IMR-90 (cell line): ENCODE measurements around the gene KLHL33. TPM values are rescaled to one million over a fixed set of nuclear protein-coding genes. Genes with fewer than 3 reads are reported as not detected.

ENCODE experiments used
- ATAC-seq: fragments of 200-7000 bp; cut with Tn5 transposase; 2 replicates; pipeline ENCODE4 v1.9.1; 2020; ENCODE audit warnings: low read depth, mild to moderate bottlenecking, moderate library complexity
- BruUV-seq: library from RNA; stranded (reverse); fragments of 400-500 nt; replicated peaks from 2 replicates; lab custom pipeline; 2021; lab: Mats Ljungman, UMichigan
- CTCF ChIA-PET: fragments of 300-600 bp; formaldehyde crosslinking; extraction: SDS; loops from one replicate; lab custom pipeline; 2021; ENCODE audit warnings: antibody characterized with exemption; lab: Yijun Ruan, JAX
- POLR2A ChIA-PET: fragments of 300-600 bp; sonication (Branson Sonifier 250); formaldehyde crosslinking; loops from one replicate; lab custom pipeline; 2022; ENCODE audit warnings: antibody characterized with exemption; ENCODE audit not compliant: unreplicated experiment; lab: Charles Lee
- DNase-seq: peaks from one replicate; pipeline ENCODE4 v3.0.0; 2013
- H2AFZ ChIP-seq: replicated peaks from 2 replicates; pipeline ENCODE3; 2013; ENCODE audit warnings: low read length, mild to moderate bottlenecking; ENCODE audit not compliant: poor library complexity
- H2AK5ac ChIP-seq: 2 replicates; pipeline ENCODE4 v1.6.1; 2013; ENCODE audit warnings: low read depth, low read length, inconsistent platforms
- H2AK9ac ChIP-seq: replicated peaks from 2 replicates; pipeline ENCODE3; 2013; ENCODE audit warnings: mild to moderate bottlenecking, low read depth, low read length, moderate library complexity; ENCODE audit not compliant: poor library complexity
- H2BK120ac ChIP-seq: 2 replicates; pipeline ENCODE4 v1.6.1; 2013; ENCODE audit warnings: low read depth, low read length, inconsistent platforms
- H2BK15ac ChIP-seq: 3 replicates; pipeline ENCODE4 v1.6.1; 2013; ENCODE audit warnings: low read depth, low read length, inconsistent platforms
- H2BK20ac ChIP-seq: 2 replicates; pipeline ENCODE4 v1.6.1; 2013; ENCODE audit warnings: low read depth, mild to moderate bottlenecking, inconsistent platforms, low read length, moderate library complexity
- H2BK5ac ChIP-seq: 2 replicates; pipeline ENCODE4 v1.6.1; 2013; ENCODE audit warnings: mild to moderate bottlenecking, low read depth, low read length, inconsistent platforms; ENCODE audit not compliant: poor library complexity, severe bottlenecking
- H3K14ac ChIP-seq: replicated peaks from 2 replicates; pipeline ENCODE4 v1.6.1; 2013; ENCODE audit warnings: low read depth, low read length, inconsistent platforms
- H3K18ac ChIP-seq: 2 replicates; pipeline ENCODE4 v1.6.1; 2013; ENCODE audit warnings: low read depth, low read length, control low read depth
- H3K23ac ChIP-seq: 2 replicates; pipeline ENCODE4 v1.6.1; 2013; ENCODE audit warnings: low read depth, low read length, inconsistent platforms
- H3K27ac ChIP-seq: 2 replicates; pipeline ENCODE4 v1.5.1; 2013; ENCODE audit warnings: mild to moderate bottlenecking, control low read depth, low read length; ENCODE audit not compliant: insufficient read depth
- H3K27me3 ChIP-seq: 2 replicates; pipeline ENCODE4 v1.6.1; 2013; ENCODE audit warnings: low read length; ENCODE audit not compliant: control insufficient read depth, insufficient read depth
- H3K36me3 ChIP-seq: 2 replicates; pipeline ENCODE4 v1.6.1; 2013; ENCODE audit warnings: low read length, mixed read lengths; ENCODE audit not compliant: control insufficient read depth, insufficient read depth
- H3K4ac ChIP-seq: 2 replicates; pipeline ENCODE4 v1.6.1; 2013; ENCODE audit warnings: low read depth, low read length, inconsistent platforms
- H3K4me1 ChIP-seq: 2 replicates; pipeline ENCODE4 v1.6.1; 2013; ENCODE audit warnings: low read length, mixed read lengths; ENCODE audit not compliant: control insufficient read depth, insufficient read depth
- H3K4me2 ChIP-seq: 2 replicates; pipeline ENCODE4 v1.6.1; 2013; ENCODE audit warnings: low read depth, mild to moderate bottlenecking, control low read depth, low read length, moderate library complexity
- H3K4me3 ChIP-seq: 2 replicates; pipeline ENCODE4 v1.5.1; 2013; ENCODE audit warnings: low read depth, mild to moderate bottlenecking, control low read depth, low read length, moderate library complexity; ENCODE audit not compliant: insufficient read depth
- H3K56ac ChIP-seq: 2 replicates; pipeline ENCODE4 v1.6.1; 2013; ENCODE audit warnings: low read length, inconsistent platforms; ENCODE audit not compliant: insufficient read depth; ENCODE audit errors: extremely low read depth
- H3K79me1 ChIP-seq, 2 experiments: 2 replicates each; pipeline ENCODE4 v1.6.1; 2013; ENCODE audit warnings: low read length in 2 of 2, inconsistent platforms in 1 of 2, low read depth in 1 of 2
- H3K9ac ChIP-seq: 2 replicates; pipeline ENCODE4 v1.6.1; 2013; ENCODE audit warnings: low read depth, low read length, control low read depth
- H3K9me1 ChIP-seq: 2 replicates; pipeline ENCODE4 v1.6.1; 2013; ENCODE audit warnings: low read length, inconsistent platforms; ENCODE audit not compliant: insufficient read depth
- H3K9me3 ChIP-seq: 2 replicates; pipeline ENCODE4 v1.6.1; 2013; ENCODE audit warnings: low read length; ENCODE audit not compliant: control insufficient read depth, insufficient read depth
- H4K20me1 ChIP-seq: 2 replicates; pipeline ENCODE4 v1.6.1; 2013; ENCODE audit warnings: low read length, inconsistent platforms; ENCODE audit not compliant: insufficient read depth
- H4K5ac ChIP-seq: 2 replicates; pipeline ENCODE4 v1.6.1; 2013; ENCODE audit warnings: mild to moderate bottlenecking, low read depth, low read length, control low read depth
- H4K8ac ChIP-seq, 2 experiments: 2 replicates each; pipeline ENCODE4 v1.6.1; 2013; ENCODE audit warnings: low read depth in 2 of 2, low read length in 2 of 2, control low read depth in 1 of 2, inconsistent platforms in 1 of 2
- H4K91ac ChIP-seq: 2 replicates; pipeline ENCODE4 v1.6.1; 2013; ENCODE audit warnings: low read depth, low read length, inconsistent platforms; ENCODE audit not compliant: insufficient read depth
- BHLHE40 ChIP-seq: fragments of 150-350 bp; IDR thresholded peaks from 2 replicates; pipeline ENCODE4 v1.6.1; 2016; ENCODE audit warnings: mild to moderate bottlenecking, low read depth, low read length
- CEBPB ChIP-seq: IDR thresholded peaks from 2 replicates; pipeline ENCODE4 v1.6.1; 2012; ENCODE audit warnings: low read depth, low read length, improper control_type of control experiment
- CTCF ChIP-seq: conservative IDR thresholded peaks from 2 replicates; pipeline ENCODE4 v1.5.1; 2012; ENCODE audit warnings: mild to moderate bottlenecking, low read depth, low read length, improper control_type of control experiment
- FOS ChIP-seq: fragments of 150-350 bp; IDR thresholded peaks from 2 replicates; pipeline ENCODE4 v1.6.1; 2016; ENCODE audit warnings: low read depth, low read length
- MAFK ChIP-seq: IDR thresholded peaks from 2 replicates; pipeline ENCODE4 v1.6.1; 2012; ENCODE audit warnings: low read depth, low read length, improper control_type of control experiment
- MAZ ChIP-seq: IDR thresholded peaks from 2 replicates; pipeline ENCODE4 v1.6.1; 2012; ENCODE audit warnings: low read depth, mild to moderate bottlenecking, low read length, improper control_type of control experiment, moderate library complexity, borderline replicate concordance
- MXI1 ChIP-seq: IDR thresholded peaks from 2 replicates; pipeline ENCODE4 v1.6.1; 2012; ENCODE audit warnings: low read depth, mild to moderate bottlenecking, low read length, moderate library complexity, borderline replicate concordance
- POLR2A ChIP-seq: IDR thresholded peaks from 2 replicates; pipeline ENCODE4 v1.6.1; 2012; ENCODE audit warnings: mild to moderate bottlenecking, low read depth, low read length
- RAD21 ChIP-seq: IDR thresholded peaks from 2 replicates; pipeline ENCODE4 v1.6.1; 2012; ENCODE audit warnings: low read length, improper control_type of control experiment
- RCOR1 ChIP-seq: IDR thresholded peaks from 2 replicates; pipeline ENCODE4 v1.6.1; 2012; ENCODE audit warnings: mild to moderate bottlenecking, low read length, improper control_type of control experiment; ENCODE audit not compliant: insufficient replicate concordance
- WGBS, 2 experiments: methylation state at CpG; one replicate each; pipeline versions ENCODE4 v1.1.5 to v1.1.7; 2013; ENCODE audit warnings: missing lambda C conversion rate in 2 of 2; ENCODE audit not compliant: insufficient read length in 1 of 2; ENCODE audit errors: extremely low coverage in 2 of 2; 5-methylcytosine and 5-hydroxymethylcytosine counted together
- dilution Hi-C: fragments of 300-500 bp; cut with HindIII; formaldehyde crosslinking; loops from one replicate; pipeline ENCODE4 v1.14.3; 2018; ENCODE audit warnings: low sequenced_read_pairs; ENCODE audit not compliant: unreplicated experiment
- in situ Hi-C: fragments of 300-500 bp; cut with MboI; formaldehyde crosslinking; loops from 3 replicates; pipeline ENCODE4 v1.14.3; 2019; ENCODE audit warnings: low sequenced_read_pairs, inconsistent platforms, mixed read lengths
- intact Hi-C: fragments of 100-400 bp; cut with micrococcal nuclease; formaldehyde crosslinking; loops from 2 replicates; pipeline ENCODE4 v1.10.0; 2022
- polyA plus RNA-seq, 3 experiments: library from polyadenylated mRNA; depleted of rRNA; stranded (reverse); fragments of >200 nt; gene quantifications; 2 replicates each; pipeline ENCODE4 v1.2.3, GENCODE V29; 2012; ENCODE audit warnings: low replicate concordance in 1 of 3
- total RNA-seq: library from RNA; depleted of rRNA; stranded (reverse); fragments of >200 nt; gene quantifications from 2 replicates; pipeline ENCODE4 v1.2.3, GENCODE V29; 2012
- TF ChIP-seq, protein P1 (sequence below): fragments of 150-350 bp; IDR thresholded peaks from 2 replicates; pipeline ENCODE4 v1.6.1; 2017; ENCODE audit warnings: mild to moderate bottlenecking, antibody characterized with exemption, low read length, low read depth

The KLHL33 gene
- total and polyA plus RNA-seq, 2 of the 4 experiments (the other 2 are of a cell fraction), result under 0.01 to 0.03 TPM

- Histone ChIP-seq H3K4me2 (peak within 1 kb of the TSS; percentile 69), H3K9me1 (0 out of 2 replicates have a peak, but pooled peaks cover 6% of the 10 kb centered on the region), H2BK20ac (peak within 1 kb of the TSS; percentile 58), H2BK120ac (peak within 1 kb of the TSS; percentile 94), H4K91ac (peak within 1 kb of the TSS; percentile 97), H3K27me3 (no peaks in the 10 kb centered on the region), H4K20me1 (no peaks in the 10 kb centered on the region), H3K9ac (peak within 1 kb of the TSS; percentile 85), H3K4ac (peak within 1 kb of the TSS; percentile 96), H2AK5ac (peak within 1 kb of the TSS; percentile 72), H3K4me3 (peak within 1 kb of the TSS; percentile 62), H3K36me3 (peaks cover 28% of the 10 kb centered on the region), H3K79me1 (peaks cover 18 to 39% of the 10 kb centered on the region in 2 experiments), H4K5ac (peak within 1 kb of the TSS; percentile 46), H2AK9ac (peak within 1 kb of the TSS; percentile 88), H3K23ac (peak within 1 kb of the TSS; percentile 93), H3K18ac (peak within 1 kb of the TSS; percentile 61), H3K4me1 (no peaks in the 10 kb centered on the region), H3K14ac (peak within 1 kb of the TSS; percentile 98), H3K56ac (peak within 1 kb of the TSS; percentile 97), H2AFZ (peak within 1 kb of the TSS; percentile 97), H4K8ac (peak within 1 kb of the TSS; percentile 75 to 94), H2BK15ac (peak within 1 kb of the TSS; percentile 91), H2BK5ac (peak within 1 kb of the TSS; percentile 90), H3K9me3 (no peaks in the 10 kb centered on the region), H3K27ac (peak within 1 kb of the TSS; percentile 80)
- in situ Hi-C loops, result loop anchor here (25.0 kb wide), 1 partner anchor 633 kb away; the partner anchor contains the start of gene ZNF219
- ATAC-seq, result peak; percentile 90
- CTCF ChIA-PET, result interaction anchor here (1.4 kb wide), 1 partner anchor 39 kb away, joined by 7 read pairs; no protein-coding TSS in a partner anchor
- WGBS, 2 experiments, result 0% methylated on average over 20 of the region's 56 CpGs; no CpG with 5 or more reads in 1 of the 2 experiments
- TF ChIP-seq CTCF, result no peak
- TF ChIP-seq CEBPB, result no peak
- peak; percentile 98 for TF ChIP-seq FOS
- TF ChIP-seq RCOR1, result no peak
- TF ChIP-seq MAFK, result no peak
- peak; percentile 97 for TF ChIP-seq MXI1
- peak; percentile 86 for TF ChIP-seq BHLHE40
- no peak for TF ChIP-seq RAD21
- TF ChIP-seq, protein P1, sequence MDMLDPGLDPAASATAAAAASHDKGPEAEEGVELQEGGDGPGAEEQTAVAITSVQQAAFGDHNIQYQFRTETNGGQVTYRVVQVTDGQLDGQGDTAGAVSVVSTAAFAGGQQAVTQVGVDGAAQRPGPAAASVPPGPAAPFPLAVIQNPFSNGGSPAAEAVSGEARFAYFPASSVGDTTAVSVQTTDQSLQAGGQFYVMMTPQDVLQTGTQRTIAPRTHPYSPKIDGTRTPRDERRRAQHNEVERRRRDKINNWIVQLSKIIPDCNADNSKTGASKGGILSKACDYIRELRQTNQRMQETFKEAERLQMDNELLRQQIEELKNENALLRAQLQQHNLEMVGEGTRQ, result peak; percentile 100
- peak; percentile 87 for TF ChIP-seq POLR2A
- TF ChIP-seq MAZ, result peak; percentile 43; the same call in 1 of the 2 replicates
- DNase-seq, result peak; percentile 99
- intact Hi-C loops, result loop anchor here (1.0 kb wide), 1 partner anchor 111 kb away; the partner anchor contains the start of gene PARP2
- POLR2A ChIA-PET, result interaction anchor here (0.9 kb wide), 1 partner anchor 10 kb away, joined by 3 read pairs; no protein-coding TSS in a partner anchor
- no TSS peak for BruUV-seq
- dilution Hi-C loops, result no loop called here
These were observed 18.8 kb upstream of the KLHL33 start, which contains the start of the genes APEX1 and OSGEP for GRCh38 chr14:20454516-20455354. APEX1 (plus strand) TSS chr14:20455226; CDS start chr14:20455646, 420 bp downstream. OSGEP (minus strand) TSS chr14:20454812; CDS start chr14:20454683, 129 bp downstream.
